NOMO-1 treated with dmso at 0.1 percent for 144 hours (cell line): ENCODE measurements around the gene TMEM245.
A peak's percentile ranks its signal among the peaks of the same experiment; 100 is the strongest.
"Not testable (repeated sequence)": the region's sequence is repeated elsewhere in the genome, so short reads cannot be mapped to it uniquely, and the experiment has no call there.

Source experiments
- DNase-seq: peaks from one replicate; lab custom pipeline; 2025; ENCODE audit not compliant: unreplicated experiment; lab: John Stamatoyannopoulos, UW

TMEM245 gene

GRCh38 chr9:109133533-109133932 is 13.8 kb upstream of the TMEM245 start:
- no peak for DNase-seq

- DNase-seq = no peak
Measured at GRCh38 chr9:109132567-109133021, 12.8 kb upstream of the TMEM245 start.

- no peak for DNase-seq
Measured at GRCh38 chr9:109129470-109130197, 9.9 kb upstream of the TMEM245 start.

GRCh38 chr9:109126671-109127070 is 6.9 kb upstream of the TMEM245 start:
- not testable (repeated sequence) for DNase-seq

GRCh38 chr9:109124121-109124520 is 4.4 kb upstream of the TMEM245 start:
- no peak for DNase-seq

- DNase-seq = peak; percentile 66
Measured at GRCh38 chr9:109122726-109123621, 3.2 kb upstream of the TMEM245 start.

- DNase-seq = no peak
Measured at GRCh38 chr9:109121232-109121796, 1.6 kb upstream of the TMEM245 start.

- no peak for DNase-seq
Measured at GRCh38 chr9:109120204-109120789, 550 bp upstream of the TMEM245 start.

GRCh38 chr9:109118808-109119438 is 824 bp downstream of the TMEM245 start:
- no peak for DNase-seq

GRCh38 chr9:109117856-109118807 is 1.6 kb downstream of the TMEM245 start:
- peak; percentile 35 for DNase-seq

GRCh38 chr9:109115931-109116526 is 3.7 kb downstream of the TMEM245 start:
- no peak for DNase-seq

GRCh38 chr9:109114670-109115069 is 5.1 kb downstream of the TMEM245 start:
- no peak for DNase-seq

- DNase-seq = no peak
Measured at GRCh38 chr9:109113892-109114609, 5.7 kb downstream of the TMEM245 start.

GRCh38 chr9:109113254-109113653 is 6.5 kb downstream of the TMEM245 start:
- DNase-seq = no peak

GRCh38 chr9:109110329-109111021 is 9.3 kb downstream of the TMEM245 start:
- no peak for DNase-seq

- no peak for DNase-seq
Measured at GRCh38 chr9:109109967-109110328, 9.8 kb downstream of the TMEM245 start.

GRCh38 chr9:109108318-109108717 is 11.4 kb downstream of the TMEM245 start:
- peak; percentile 16 for DNase-seq
